DMS153 (cell line): ENCODE data around the gene SPSB2.

ENCODE experiments used
- DNase-seq: peaks from one replicate; lab custom pipeline; 2025; lab: John Stamatoyannopoulos, UW

The SPSB2 gene

GRCh38 chr12:6830999-6831398 lies 42.1 kb downstream of the SPSB2 start:
- DNase-seq: no peak

GRCh38 chr12:6830286-6830890 lies 42.7 kb downstream of the SPSB2 start:
- DNase-seq: no peak

GRCh38 chr12:6829536-6830220 lies 43.4 kb downstream of the SPSB2 start:
- no peak for DNase-seq

GRCh38 chr12:6828781-6829535 lies 44.1 kb downstream of the SPSB2 start:
- no peak for DNase-seq

GRCh38 chr12:6827982-6828780 lies 44.9 kb downstream of the SPSB2 start, which contains the start of gene P3H3:
Gene P3H3, plus strand, starts transcription at chr12:6828407. Its CDS starts 34 bp downstream, at chr12:6828441.
- DNase-seq: no peak

- peak; percentile 85 for DNase-seq
These were observed 45.6 kb downstream of the SPSB2 start for GRCh38 chr12:6827437-6827911.

GRCh38 chr12:6826734-6827436 lies 46.2 kb downstream of the SPSB2 start:
- DNase-seq: no peak

GRCh38 chr12:6826125-6826733 lies 46.9 kb downstream of the SPSB2 start:
- no peak for DNase-seq

- DNase-seq: peak; percentile 63
These were observed 47.5 kb downstream of the SPSB2 start for GRCh38 chr12:6825398-6826124.

GRCh38 chr12:6824901-6825381 lies 48.2 kb downstream of the SPSB2 start:
- DNase-seq: no peak

- no peak for DNase-seq
These were observed 48.9 kb downstream of the SPSB2 start for GRCh38 chr12:6824085-6824775.

GRCh38 chr12:6823182-6824084 lies 49.7 kb downstream of the SPSB2 start:
- no peak for DNase-seq

GRCh38 chr12:6822426-6823135 lies 50.5 kb downstream of the SPSB2 start:
- DNase-seq: no peak

- DNase-seq: peak; percentile 36
These were observed 51.3 kb downstream of the SPSB2 start, which contains the start of gene GPR162 for GRCh38 chr12:6821591-6822425. Gene GPR162, plus strand, starts transcription at chr12:6821821. Its CDS starts 2,078 bp downstream, at chr12:6823899.
